ENCODE results near the gene FAM107A.

FAM107A gene

GRCh38 chr3:58591517-58592510 is 14.6 kb upstream of the FAM107A start:
- Histone ChIP-seq H3K27me3 (ENCODE audit: insufficient read depth, low read length, poor library complexity, severe bottlenecking) (no peaks in the 10 kb centered on the region), H3K9me2 (replicated peaks; ENCODE audit: low read depth, low read length) (no peaks in the 10 kb centered on the region), H3K4me3 (ENCODE audit: low read length, poor library complexity, severe bottlenecking) (no peak overlapping the region), H4K20me1 (ENCODE audit: insufficient read depth, low read length, poor library complexity, severe bottlenecking) (no peaks in the 10 kb centered on the region), H3K9me3 (ENCODE audit: insufficient read depth, low read depth, low read length) (no peaks in the 10 kb centered on the region), H3K4me2 (ENCODE audit: low read depth, low read length, poor library complexity, severe bottlenecking) (no peak overlapping the region), H3K36me3 (ENCODE audit: insufficient read depth, low read length) (no peaks in the 10 kb centered on the region), H3K9ac (ENCODE audit: low read depth, low read length, poor library complexity, severe bottlenecking) (no peak overlapping the region), H3F3A (ENCODE audit: low read depth) (no peaks in the 10 kb centered on the region), H3K79me2 (ENCODE audit: insufficient read depth, low read length) (no peaks in the 10 kb centered on the region), H3K4me1 (ENCODE audit: insufficient read depth, low read length, poor library complexity, severe bottlenecking) (no peaks in the 10 kb centered on the region), H2AFZ (ENCODE audit: low read length) (no peak overlapping the region)
- TF ChIP-seq EZH2phosphoT487 (IDR thresholded peaks at IDR 0.05; ENCODE audit: borderline replicate concordance): no peak
- TF ChIP-seq, protein P1, sequence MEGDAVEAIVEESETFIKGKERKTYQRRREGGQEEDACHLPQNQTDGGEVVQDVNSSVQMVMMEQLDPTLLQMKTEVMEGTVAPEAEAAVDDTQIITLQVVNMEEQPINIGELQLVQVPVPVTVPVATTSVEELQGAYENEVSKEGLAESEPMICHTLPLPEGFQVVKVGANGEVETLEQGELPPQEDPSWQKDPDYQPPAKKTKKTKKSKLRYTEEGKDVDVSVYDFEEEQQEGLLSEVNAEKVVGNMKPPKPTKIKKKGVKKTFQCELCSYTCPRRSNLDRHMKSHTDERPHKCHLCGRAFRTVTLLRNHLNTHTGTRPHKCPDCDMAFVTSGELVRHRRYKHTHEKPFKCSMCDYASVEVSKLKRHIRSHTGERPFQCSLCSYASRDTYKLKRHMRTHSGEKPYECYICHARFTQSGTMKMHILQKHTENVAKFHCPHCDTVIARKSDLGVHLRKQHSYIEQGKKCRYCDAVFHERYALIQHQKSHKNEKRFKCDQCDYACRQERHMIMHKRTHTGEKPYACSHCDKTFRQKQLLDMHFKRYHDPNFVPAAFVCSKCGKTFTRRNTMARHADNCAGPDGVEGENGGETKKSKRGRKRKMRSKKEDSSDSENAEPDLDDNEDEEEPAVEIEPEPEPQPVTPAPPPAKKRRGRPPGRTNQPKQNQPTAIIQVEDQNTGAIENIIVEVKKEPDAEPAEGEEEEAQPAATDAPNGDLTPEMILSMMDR (conservative IDR thresholded peaks at IDR 0.05; ENCODE audit: low read length): no peak

GRCh38 chr3:58588030-58588614 is 10.9 kb upstream of the FAM107A start:
- Histone ChIP-seq H3K9me3 (ENCODE audit: insufficient read depth, low read depth, low read length) (no peaks in the 10 kb centered on the region), H3K4me1 (ENCODE audit: insufficient read depth, low read length, poor library complexity, severe bottlenecking) (peaks cover 6% of the 10 kb centered on the region), H4K20me1 (ENCODE audit: insufficient read depth, low read length, poor library complexity, severe bottlenecking) (no peaks in the 10 kb centered on the region), H3K36me3 (ENCODE audit: insufficient read depth, low read length) (no peaks in the 10 kb centered on the region), H3K27me3 (ENCODE audit: insufficient read depth, low read length, poor library complexity, severe bottlenecking) (no peaks in the 10 kb centered on the region), H3K9ac (ENCODE audit: low read depth, low read length, poor library complexity, severe bottlenecking) (no peak overlapping the region), H3F3A (ENCODE audit: low read depth) (no peaks in the 10 kb centered on the region), H3K4me2 (ENCODE audit: low read depth, low read length, poor library complexity, severe bottlenecking) (no peak overlapping the region), H3K4me3 (ENCODE audit: low read length, poor library complexity, severe bottlenecking) (no peak overlapping the region), H2AFZ (ENCODE audit: low read length) (no peak overlapping the region), H3K79me2 (ENCODE audit: insufficient read depth, low read length) (no peaks in the 10 kb centered on the region), H3K9me2 (replicated peaks; ENCODE audit: low read depth, low read length) (no peaks in the 10 kb centered on the region)
- TF ChIP-seq, protein P1 (conservative IDR thresholded peaks at IDR 0.05; ENCODE audit: low read length): no peak
- no peak for TF ChIP-seq EZH2phosphoT487 (IDR thresholded peaks at IDR 0.05; ENCODE audit: borderline replicate concordance)

DNA sequence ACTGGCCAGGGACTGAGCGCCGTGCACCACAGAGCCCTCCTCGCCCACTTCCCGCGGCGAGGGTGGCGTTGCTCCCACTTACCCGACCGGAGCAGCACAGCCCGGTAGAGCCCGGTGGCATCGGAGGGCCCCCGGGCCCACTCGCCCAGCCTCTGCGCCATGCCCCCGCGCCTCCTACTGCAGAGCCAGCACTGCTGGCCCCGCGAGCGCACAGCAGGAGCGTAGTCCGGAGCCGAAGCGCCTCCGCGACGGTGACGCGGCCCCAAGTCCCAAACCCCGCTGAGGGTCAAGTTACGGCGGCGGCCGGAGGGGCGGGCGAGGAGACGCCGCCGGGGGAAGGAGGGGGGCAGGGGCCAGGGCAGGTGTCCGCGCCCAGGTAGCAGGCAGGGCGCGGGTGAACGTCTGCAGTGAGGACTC is 9.6 kb upstream of the FAM107A start:
- no peaks in the 10 kb centered on the region for H3K79me2 ChIP-seq (ENCODE audit: insufficient read depth, low read length)
- no peaks in the 10 kb centered on the region for H3F3A ChIP-seq (ENCODE audit: low read depth)
- H3K36me3 ChIP-seq (ENCODE audit: insufficient read depth, low read length): no peaks in the 10 kb centered on the region
- no peak overlapping the region for H3K4me3 ChIP-seq (ENCODE audit: low read length, poor library complexity, severe bottlenecking)
- no peaks in the 10 kb centered on the region for H3K27me3 ChIP-seq (ENCODE audit: insufficient read depth, low read length, poor library complexity, severe bottlenecking)
- TF ChIP-seq, protein P1 (conservative IDR thresholded peaks at IDR 0.05; ENCODE audit: low read length): no peak
- H2AFZ ChIP-seq (ENCODE audit: low read length): no peak overlapping the region
- peaks cover 6% of the 10 kb centered on the region for H3K4me1 ChIP-seq (ENCODE audit: insufficient read depth, low read length, poor library complexity, severe bottlenecking)
- H3K9ac ChIP-seq (ENCODE audit: low read depth, low read length, poor library complexity, severe bottlenecking): no peak overlapping the region
- H4K20me1 ChIP-seq (ENCODE audit: insufficient read depth, low read length, poor library complexity, severe bottlenecking): no peaks in the 10 kb centered on the region
- H3K9me2 ChIP-seq (replicated peaks; ENCODE audit: low read depth, low read length): no peaks in the 10 kb centered on the region
- no peak overlapping the region for H3K4me2 ChIP-seq (ENCODE audit: low read depth, low read length, poor library complexity, severe bottlenecking)
- H3K9me3 ChIP-seq (ENCODE audit: insufficient read depth, low read depth, low read length): no peaks in the 10 kb centered on the region

Measured in Loucy (cell line).